HG03342 (cell line): ENCODE results near the gene MIA2.
A peak's percentile ranks its signal among the peaks of the same experiment; 100 is the strongest.
"Not testable (repeated sequence)": the region's sequence is repeated elsewhere in the genome, so short reads cannot be mapped to it uniquely, and the experiment has no call there.

Experiments used
- ATAC-seq: cut with Tn5 transposase; IDR thresholded peaks from one replicate; pipeline ENCODE4 v1.9.1; 2021; ENCODE audit warnings: mild to moderate bottlenecking, moderate library complexity; ENCODE audit not compliant: unreplicated experiment

MIA2 gene

GRCh38 chr14:39267608-39268005 lies 33.9 kb downstream of the MIA2 start:
- ATAC-seq = peak; percentile 7

- ATAC-seq = no peak
Observed at GRCh38 chr14:39268393-39268792, 34.7 kb downstream of the MIA2 start.

- no peak for ATAC-seq
Observed at GRCh38 chr14:39272918-39273317, 39.2 kb downstream of the MIA2 start.

- no peak for ATAC-seq
Observed at GRCh38 chr14:39275395-39275794, 41.7 kb downstream of the MIA2 start.

GRCh38 chr14:39276005-39276404 lies 42.3 kb downstream of the MIA2 start:
- ATAC-seq = no peak

- ATAC-seq = no peak
Observed at GRCh38 chr14:39276579-39277114, 42.9 kb downstream of the MIA2 start.

- ATAC-seq = no peak
Observed at GRCh38 chr14:39279515-39279914, 45.8 kb downstream of the MIA2 start.

- not testable (repeated sequence) for ATAC-seq
Observed at GRCh38 chr14:39280678-39281077, 47.0 kb downstream of the MIA2 start.

GRCh38 chr14:39289523-39289922 lies 55.8 kb downstream of the MIA2 start:
- no peak for ATAC-seq

GRCh38 chr14:39291701-39292100 lies 58.0 kb downstream of the MIA2 start:
- ATAC-seq = no peak

GRCh38 chr14:39293629-39294028 lies 59.9 kb downstream of the MIA2 start:
- no peak for ATAC-seq

GRCh38 chr14:39300389-39300788 lies 66.7 kb downstream of the MIA2 start:
- not testable (repeated sequence) for ATAC-seq

GRCh38 chr14:39302124-39302810 lies 68.6 kb downstream of the MIA2 start:
- ATAC-seq = no peak

- ATAC-seq = no peak
Observed at GRCh38 chr14:39303115-39303514, 69.4 kb downstream of the MIA2 start.

GRCh38 chr14:39307815-39308214 lies 74.1 kb downstream of the MIA2 start:
- ATAC-seq = no peak

- ATAC-seq = no peak
Observed at GRCh38 chr14:39310051-39310450, 76.3 kb downstream of the MIA2 start.

GRCh38 chr14:39315859-39316444 lies 82.2 kb downstream of the MIA2 start:
- no peak for ATAC-seq

GRCh38 chr14:39316830-39317553 lies 83.3 kb downstream of the MIA2 start:
- no peak for ATAC-seq

- ATAC-seq = no peak
Observed at GRCh38 chr14:39318574-39318973, 84.9 kb downstream of the MIA2 start.

GRCh38 chr14:39319381-39319780 lies 85.7 kb downstream of the MIA2 start:
- ATAC-seq = no peak

- no peak for ATAC-seq
Observed at GRCh38 chr14:39320318-39320717, 86.6 kb downstream of the MIA2 start.

- no peak for ATAC-seq
Observed at GRCh38 chr14:39322807-39323206, 89.1 kb downstream of the MIA2 start.
